PC-3 (cell line): ENCODE results near the gene ZFP36L2. TPM values are rescaled to one million over a fixed set of nuclear protein-coding genes. Genes with fewer than 3 reads are reported as not detected.

Experiments used
- ATAC-seq: fragments of 200-7000 bp; cut with Tn5 transposase; 2 replicates; pipeline ENCODE4 v1.9.1; 2020; ENCODE audit warnings: mild to moderate bottlenecking, moderate library complexity
- BruUV-seq: library from RNA; stranded (reverse); fragments of 400-500 nt; replicated peaks from 2 replicates; lab custom pipeline; 2021; lab: Mats Ljungman, UMichigan
- CTCF ChIA-PET: fragments of 300-600 bp; sonication (Branson Sonifier 250); formaldehyde crosslinking; loops from one replicate; lab custom pipeline; 2022; ENCODE audit warnings: antibody characterized with exemption; lab: Charles Lee
- POLR2A ChIA-PET: fragments of 300-600 bp; sonication (Branson Sonifier 250); formaldehyde crosslinking; loops from one replicate; lab custom pipeline; 2022; ENCODE audit warnings: antibody characterized with exemption; ENCODE audit not compliant: unreplicated experiment; lab: Charles Lee
- DNase-seq: peaks from one replicate; pipeline ENCODE4 v3.0.0-alpha.2; 2015
- H2AFZ ChIP-seq: fragments of 300-600 bp; sonication (generic); 2 replicates; pipeline ENCODE4 v1.6.0; 2016; ENCODE audit warnings: antibody characterized with exemption, low read length
- H3F3A ChIP-seq: fragments of 300-600 bp; sonication (generic); one replicate; pipeline ENCODE4 v1.6.0; 2017; ENCODE audit warnings: antibody characterized with exemption, low read length, control low read depth, mild to moderate bottlenecking; ENCODE audit not compliant: unreplicated experiment
- H3K27ac ChIP-seq: fragments of 300-600 bp; sonication (generic); 2 replicates; pipeline ENCODE4 v1.5.1; 2016; ENCODE audit warnings: mild to moderate bottlenecking, low read length
- H3K27me3 ChIP-seq: fragments of 300-600 bp; sonication (generic); 2 replicates; pipeline ENCODE4 v1.6.1; 2016; ENCODE audit warnings: low read length, mixed read lengths
- H3K36me3 ChIP-seq: fragments of 300-600 bp; sonication (generic); 2 replicates; pipeline ENCODE4 v1.6.1; 2016; ENCODE audit warnings: low read depth, mixed run types, low read length, mixed read lengths
- H3K4me1 ChIP-seq: fragments of 300-600 bp; sonication (generic); 2 replicates; pipeline ENCODE4 v1.5.1; 2016; ENCODE audit warnings: low read length; ENCODE audit not compliant: insufficient read depth
- H3K4me2 ChIP-seq: fragments of 300-600 bp; sonication (generic); 2 replicates; pipeline ENCODE4 v1.6.0; 2016; ENCODE audit warnings: low read length
- H3K4me3 ChIP-seq: fragments of 300-600 bp; sonication (generic); 2 replicates; pipeline ENCODE4 v1.5.1; 2016; ENCODE audit warnings: mild to moderate bottlenecking, low read length, mixed read lengths
- H3K79me2 ChIP-seq: fragments of 300-600 bp; sonication (generic); 2 replicates; pipeline ENCODE4 v1.6.1; 2017; ENCODE audit warnings: low read length, mixed read lengths
- H3K9ac ChIP-seq: fragments of 300-600 bp; sonication (generic); 2 replicates; pipeline ENCODE4 v1.6.0; 2016; ENCODE audit warnings: mild to moderate bottlenecking, low read length
- H3K9me2 ChIP-seq: fragments of 300-600 bp; sonication (generic); replicated peaks from 2 replicates; pipeline ENCODE4 v1.6.1; 2016; ENCODE audit warnings: mixed run types, low read length, mixed read lengths
- H3K9me3 ChIP-seq: fragments of 300-600 bp; sonication (generic); 2 replicates; pipeline ENCODE4 v1.6.1; 2016; ENCODE audit warnings: low read length, mixed read lengths
- H4K20me1 ChIP-seq: fragments of 300-600 bp; sonication (generic); 2 replicates; pipeline ENCODE4 v1.6.1; 2016; ENCODE audit warnings: low read length, mixed read lengths
- EZH2 ChIP-seq: fragments of 300-600 bp; sonication (generic); IDR thresholded peaks from one replicate; pipeline ENCODE4 v1.6.1; 2017; ENCODE audit warnings: antibody characterized with exemption, mild to moderate bottlenecking, low read length; ENCODE audit not compliant: unreplicated experiment
- EZH2phosphoT487 ChIP-seq: fragments of 300-600 bp; sonication (generic); IDR thresholded peaks from 2 replicates; pipeline ENCODE4 v1.6.1; 2018; ENCODE audit warnings: mild to moderate bottlenecking, antibody characterized with exemption, low read length, borderline replicate concordance
- intact Hi-C: fragments of 100-400 bp; cut with micrococcal nuclease; formaldehyde crosslinking; loops from 2 replicates; pipeline ENCODE4 v1.9.0; 2023
- total RNA-seq: library from RNA; depleted of rRNA; stranded (reverse); fragments of >200 nt; gene quantifications from 2 replicates; pipeline ENCODE4 v1.2.3, GENCODE V29; 2014
- TF ChIP-seq, protein P1 (sequence below): fragments of 300-600 bp; sonication (generic); conservative IDR thresholded peaks from 2 replicates; pipeline ENCODE4 v1.5.1; 2017; ENCODE audit warnings: antibody characterized with exemption, low read depth, mild to moderate bottlenecking, low read length

ZFP36L2 gene
- total RNA-seq, 1 experiment from 2014 or later, result 14.8 TPM

DNA sequence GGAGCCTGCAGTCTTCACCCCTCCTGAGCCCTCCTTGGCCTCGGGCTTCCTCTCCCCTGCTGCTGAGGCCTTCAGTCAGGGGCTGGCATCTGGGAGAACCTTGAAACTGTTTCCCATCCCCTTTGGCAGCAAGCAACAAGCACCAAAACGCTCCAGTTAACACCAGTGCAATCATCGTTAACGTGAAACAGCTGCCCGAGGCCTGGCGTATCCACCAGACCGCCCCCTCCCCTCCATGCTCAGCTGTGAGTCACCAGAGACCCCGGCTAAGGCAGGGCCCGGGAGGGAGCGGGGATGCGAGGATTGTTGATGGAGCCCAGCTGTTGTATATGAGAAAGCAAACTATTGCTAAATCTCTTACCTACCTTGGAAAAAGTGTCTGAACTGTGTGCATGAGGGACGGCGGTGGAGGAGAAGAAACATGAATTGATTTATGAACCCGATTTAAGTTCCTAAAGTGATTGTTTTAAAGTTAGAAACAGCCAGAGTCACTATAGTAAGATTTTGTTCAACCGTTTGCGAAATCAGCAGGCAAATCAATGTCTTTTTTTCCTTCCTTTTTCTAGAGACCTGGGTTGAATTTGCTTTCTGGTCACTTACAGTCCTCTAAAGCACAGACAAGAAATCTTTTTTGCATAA, 5.2 kb downstream of the ZFP36L2 start:
- peaks cover 30% of the 10 kb centered on the region for H3K36me3 ChIP-seq
- no peak overlapping the region for H2AFZ ChIP-seq
- peak overlapping the region; percentile 88 for H3K4me3 ChIP-seq
- H4K20me1 ChIP-seq, result peaks cover 22% of the 10 kb centered on the region
- H3K9me2 ChIP-seq, result no peaks in the 10 kb centered on the region
- H3K27me3 ChIP-seq, result no peaks in the 10 kb centered on the region
- peaks cover 14% of the 10 kb centered on the region for H3F3A ChIP-seq
- no peaks in the 10 kb centered on the region for H3K9me3 ChIP-seq
- BruUV-seq, result no TSS peak
- DNase-seq (no peak), ATAC-seq (no peak)
- ChIA-PET CTCF (interaction anchor here (1.1 to 1.5 kb wide), 3 partner anchors 90 to 246 kb away, joined by 3 to 5 read pairs (median 5); no protein-coding TSS in a partner anchor), POLR2A (interaction anchor here (0.7 kb wide), 2 partner anchors 138 to 234 kb away, joined by 5 to 6 read pairs; no protein-coding TSS in a partner anchor)
- H3K4me1 ChIP-seq, result peaks cover 43% of the 10 kb centered on the region
- peak overlapping the region; percentile 84 for H3K4me2 ChIP-seq
- intact Hi-C loops, result loop anchor here (10.0 kb wide), 2 partner anchors 146 to 396 kb away; no protein-coding TSS in a partner anchor
- H3K27ac ChIP-seq, result peak overlapping the region; percentile 90
- H3K9ac ChIP-seq, result peak overlapping the region; percentile 98
- H3K79me2 ChIP-seq, result peaks cover 66% of the 10 kb centered on the region
- TF ChIP-seq, protein P1, sequence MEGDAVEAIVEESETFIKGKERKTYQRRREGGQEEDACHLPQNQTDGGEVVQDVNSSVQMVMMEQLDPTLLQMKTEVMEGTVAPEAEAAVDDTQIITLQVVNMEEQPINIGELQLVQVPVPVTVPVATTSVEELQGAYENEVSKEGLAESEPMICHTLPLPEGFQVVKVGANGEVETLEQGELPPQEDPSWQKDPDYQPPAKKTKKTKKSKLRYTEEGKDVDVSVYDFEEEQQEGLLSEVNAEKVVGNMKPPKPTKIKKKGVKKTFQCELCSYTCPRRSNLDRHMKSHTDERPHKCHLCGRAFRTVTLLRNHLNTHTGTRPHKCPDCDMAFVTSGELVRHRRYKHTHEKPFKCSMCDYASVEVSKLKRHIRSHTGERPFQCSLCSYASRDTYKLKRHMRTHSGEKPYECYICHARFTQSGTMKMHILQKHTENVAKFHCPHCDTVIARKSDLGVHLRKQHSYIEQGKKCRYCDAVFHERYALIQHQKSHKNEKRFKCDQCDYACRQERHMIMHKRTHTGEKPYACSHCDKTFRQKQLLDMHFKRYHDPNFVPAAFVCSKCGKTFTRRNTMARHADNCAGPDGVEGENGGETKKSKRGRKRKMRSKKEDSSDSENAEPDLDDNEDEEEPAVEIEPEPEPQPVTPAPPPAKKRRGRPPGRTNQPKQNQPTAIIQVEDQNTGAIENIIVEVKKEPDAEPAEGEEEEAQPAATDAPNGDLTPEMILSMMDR, result no peak
- no peak for TF ChIP-seq EZH2
- no peak for TF ChIP-seq EZH2phosphoT487

DNA sequence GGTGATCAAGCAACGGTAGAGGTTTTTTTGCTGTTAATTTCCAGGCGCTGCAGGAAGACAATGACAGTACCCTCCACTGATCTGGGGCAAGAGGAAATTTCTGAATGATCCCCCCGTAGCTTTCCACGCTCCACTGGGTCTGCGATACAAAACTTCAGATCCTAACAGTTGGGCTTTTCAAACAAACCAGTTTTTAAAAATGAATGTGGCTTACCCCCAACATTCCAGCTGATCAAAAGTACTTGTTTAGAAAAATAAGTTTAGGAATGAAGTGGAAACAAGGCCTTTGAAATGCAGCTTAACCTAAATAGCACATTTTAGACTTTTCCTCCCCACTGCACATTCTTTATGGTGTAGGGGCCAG, 5.7 kb downstream of the ZFP36L2 start:
- H3K4me1 ChIP-seq, result peaks cover 43% of the 10 kb centered on the region
- no TSS peak for BruUV-seq

More for the DNA sequence above, 5.7 kb downstream of the ZFP36L2 start:
- Histone ChIP-seq H3F3A (peaks cover 14% of the 10 kb centered on the region), H4K20me1 (peaks cover 22% of the 10 kb centered on the region), H3K27me3 (no peaks in the 10 kb centered on the region), H3K27ac (peak overlapping the region; percentile 90), H3K9ac (peak overlapping the region; percentile 98), H3K4me2 (peak overlapping the region; percentile 84), H3K4me3 (peak overlapping the region; percentile 88), H3K9me2 (no peaks in the 10 kb centered on the region), H3K36me3 (peaks cover 30% of the 10 kb centered on the region), H3K9me3 (no peaks in the 10 kb centered on the region), H3K79me2 (peaks cover 61% of the 10 kb centered on the region), H2AFZ (no peak overlapping the region)
- ATAC-seq (no peak), DNase-seq (no peak)
- ChIA-PET POLR2A (no interaction called here), CTCF (no interaction called here)
- intact Hi-C loops, result loop anchor here (10.0 kb wide), 2 partner anchors 146 to 396 kb away; no protein-coding TSS in a partner anchor
- TF ChIP-seq EZH2phosphoT487 (no peak), EZH2 (no peak)
- TF ChIP-seq, protein P1, result no peak
